Stimulated activated CD4-positive, alpha-beta T cell treated with anti-CD3 and anti-CD28 coated beads, Interleukin-1b, Interleukin-23, amount 100 ng/mL, for 48 hours (primary cell): ENCODE data around the gene RNF41.
"Not testable (repeated sequence)": the region's sequence is repeated elsewhere in the genome, so short reads cannot be mapped to it uniquely, and the experiment has no call there.

Experiments
- DNase-seq: peaks from one replicate; pipeline ENCODE4 v3.0.0-alpha.2; 2020

RNF41 gene

GRCh38 chr12:56163533-56164344 lies 58.0 kb downstream of the RNF41 start:
- no peak for DNase-seq

- DNase-seq, result no peak
Observed at GRCh38 chr12:56162468-56163290, 59.0 kb downstream of the RNF41 start.

DNA sequence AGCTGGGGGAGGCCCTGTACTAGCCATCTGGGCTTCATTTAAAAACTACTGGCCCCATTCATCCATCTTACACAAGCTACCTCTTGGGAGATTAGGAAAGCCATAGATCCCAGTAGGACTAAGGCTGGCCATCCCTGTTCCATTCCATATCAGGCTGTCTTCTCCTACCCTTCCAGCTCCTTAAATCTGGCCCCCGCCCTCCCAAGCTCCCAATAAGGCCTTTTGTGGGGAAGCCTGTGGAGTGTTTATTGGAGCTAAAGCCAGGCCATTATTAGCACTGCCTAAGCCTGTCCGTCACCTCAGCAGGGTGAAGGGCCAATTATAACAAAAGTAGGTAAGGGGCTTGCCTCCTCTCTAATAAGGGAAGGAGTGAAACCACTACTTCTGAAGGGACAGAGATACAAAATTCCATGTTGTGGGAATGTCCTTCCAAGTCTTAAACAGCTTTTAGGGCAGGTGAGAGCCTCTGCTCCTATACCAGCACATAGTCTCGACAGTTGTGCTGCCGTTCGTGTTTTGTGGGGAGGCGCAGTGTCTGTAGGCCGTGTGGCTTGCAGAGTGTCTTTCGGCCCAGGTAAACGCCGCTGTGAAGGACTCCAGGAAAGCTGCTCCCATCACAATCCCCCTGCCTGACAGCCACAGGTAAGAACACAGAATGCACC lies 59.9 kb downstream of the RNF41 start:
- no peak for DNase-seq

- no peak for DNase-seq
Observed at GRCh38 chr12:56160894-56161689, 60.6 kb downstream of the RNF41 start.

GRCh38 chr12:56160193-56160763 lies 61.4 kb downstream of the RNF41 start:
- DNase-seq, result peak; percentile 57

DNA sequence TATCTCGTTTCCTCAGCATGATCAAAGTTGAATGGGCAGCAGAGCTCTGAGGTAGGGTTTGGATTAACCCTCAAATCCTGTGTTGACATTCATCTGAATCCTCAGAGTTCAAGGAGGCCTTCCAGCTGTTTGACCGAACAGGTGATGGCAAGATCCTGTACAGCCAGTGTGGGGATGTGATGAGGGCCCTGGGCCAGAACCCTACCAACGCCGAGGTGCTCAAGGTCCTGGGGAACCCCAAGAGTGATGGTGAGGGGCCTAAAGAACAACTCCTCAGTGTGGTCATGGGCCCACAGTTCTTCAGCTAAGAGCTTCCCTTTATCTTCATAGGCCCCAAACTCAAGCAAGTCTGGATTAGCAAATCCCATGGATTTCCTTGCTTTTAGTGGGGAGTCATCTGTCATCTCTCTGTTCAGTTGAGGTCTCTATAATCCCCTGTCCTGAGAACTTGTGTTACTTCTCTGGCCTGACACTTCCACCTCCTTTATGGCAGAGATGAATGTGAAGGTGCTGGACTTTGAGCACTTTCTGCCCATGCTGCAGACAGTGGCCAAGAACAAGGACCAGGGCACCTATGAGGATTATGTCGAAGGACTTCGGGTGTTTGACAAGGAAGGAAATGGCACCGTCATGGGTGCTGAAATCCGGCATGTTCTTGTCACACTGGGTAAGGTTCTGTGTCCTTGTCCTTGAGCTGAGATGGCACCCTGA lies 62.1 kb downstream of the RNF41 start:
- DNase-seq, result no peak

DNA sequence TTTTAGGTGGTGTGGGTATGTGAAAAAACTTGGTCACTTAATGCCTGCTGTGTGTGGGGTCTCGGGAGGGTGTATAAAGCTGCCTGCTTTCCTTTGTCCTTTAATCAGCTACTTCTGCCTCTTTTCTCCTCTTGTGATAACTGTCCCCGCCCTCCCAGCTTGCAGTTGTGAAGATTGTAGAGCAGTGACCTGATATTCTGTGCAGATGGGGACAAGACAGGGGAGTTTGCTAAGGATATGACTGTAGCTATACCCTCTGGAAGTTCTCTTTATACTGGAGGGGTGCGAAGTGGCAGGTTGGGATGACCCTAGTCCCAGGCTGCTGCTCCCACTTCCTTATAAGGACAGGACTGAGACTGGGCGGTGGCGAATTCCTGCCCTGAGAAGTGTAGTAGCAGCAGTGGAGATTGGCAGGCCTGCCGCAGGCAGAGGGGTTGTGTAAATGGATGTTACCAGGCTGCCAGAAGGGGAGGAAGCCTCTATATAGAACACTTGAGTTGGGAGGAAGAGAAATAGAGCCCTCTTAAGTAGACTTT lies 62.7 kb downstream of the RNF41 start:
- peak; percentile 31 for DNase-seq

- peak; percentile 94 for DNase-seq
Observed at GRCh38 chr12:56158029-56158925, 63.4 kb downstream of the RNF41 start, which contains the start of gene MYL6. Gene MYL6 (plus strand): TSS chr12:56158359. CDS start chr12:56158402, 43 bp downstream.

DNA sequence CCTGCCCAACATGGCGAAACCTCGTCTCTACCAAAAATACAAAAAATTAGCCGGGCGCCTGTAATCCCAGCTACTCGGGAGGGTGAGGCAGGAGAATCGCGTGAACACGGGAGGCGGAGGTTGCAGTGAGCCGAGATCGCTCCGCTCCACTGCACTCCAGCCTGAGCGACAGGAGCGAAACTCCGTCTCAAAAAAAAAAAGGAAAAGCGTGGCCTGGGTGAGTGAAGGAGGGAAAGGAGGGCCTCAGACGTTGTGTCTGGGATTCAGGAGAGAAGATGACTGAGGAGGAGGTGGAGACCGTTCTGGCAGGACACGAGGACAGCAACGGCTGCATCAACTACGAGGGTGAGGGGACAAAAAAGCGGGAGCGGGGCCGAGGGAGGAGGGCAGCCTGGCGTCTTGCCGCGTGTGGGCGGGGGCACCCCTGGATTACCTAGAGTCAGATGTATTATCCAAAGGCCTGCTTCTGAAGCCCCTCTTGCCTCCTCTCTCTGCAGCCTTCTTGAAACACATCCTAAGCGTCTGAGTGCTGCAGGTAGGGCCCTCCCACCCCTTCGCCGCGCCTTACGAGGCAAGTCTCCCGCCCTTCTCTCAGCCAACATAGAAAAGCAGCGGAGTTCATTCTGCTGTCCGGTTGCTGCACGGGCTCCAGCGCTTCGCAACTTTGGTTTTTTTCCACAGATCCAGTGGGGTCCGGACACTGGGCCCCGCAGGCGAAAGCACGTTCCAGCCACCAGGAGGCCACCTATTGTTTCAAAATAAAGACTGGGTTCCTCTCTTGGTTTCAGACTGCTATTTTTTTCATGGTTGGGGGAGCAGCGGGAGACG lies 64.3 kb downstream of the RNF41 start:
- DNase-seq, result peak; percentile 68

- not testable (repeated sequence) for DNase-seq
Observed at GRCh38 chr12:56156464-56157200, 65.1 kb downstream of the RNF41 start.

- DNase-seq, result no peak
Observed at GRCh38 chr12:56155256-56155845, 66.4 kb downstream of the RNF41 start.

DNA sequence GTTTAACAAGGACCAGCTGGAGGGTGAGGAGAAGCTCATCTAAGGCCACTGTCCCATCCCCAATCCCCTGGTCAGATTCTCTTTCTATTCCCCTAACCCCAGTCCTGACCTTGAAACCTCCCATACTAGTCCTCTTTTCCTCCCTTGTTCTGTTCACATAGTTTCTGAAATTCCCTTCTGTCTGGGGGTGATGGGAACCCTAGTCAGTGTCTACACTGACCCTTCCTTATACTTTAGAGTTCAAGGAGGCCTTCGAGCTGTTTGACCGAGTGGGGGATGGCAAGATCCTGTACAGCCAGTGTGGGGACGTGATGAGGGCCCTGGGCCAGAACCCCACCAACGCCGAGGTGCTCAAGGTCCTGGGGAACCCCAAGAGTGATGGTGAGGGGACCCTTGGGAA lies 66.9 kb downstream of the RNF41 start:
- no peak for DNase-seq

- DNase-seq, result no peak
Observed at GRCh38 chr12:56154246-56154771, 67.4 kb downstream of the RNF41 start.

- DNase-seq, result no peak
Observed at GRCh38 chr12:56153678-56154065, 68.0 kb downstream of the RNF41 start.

DNA sequence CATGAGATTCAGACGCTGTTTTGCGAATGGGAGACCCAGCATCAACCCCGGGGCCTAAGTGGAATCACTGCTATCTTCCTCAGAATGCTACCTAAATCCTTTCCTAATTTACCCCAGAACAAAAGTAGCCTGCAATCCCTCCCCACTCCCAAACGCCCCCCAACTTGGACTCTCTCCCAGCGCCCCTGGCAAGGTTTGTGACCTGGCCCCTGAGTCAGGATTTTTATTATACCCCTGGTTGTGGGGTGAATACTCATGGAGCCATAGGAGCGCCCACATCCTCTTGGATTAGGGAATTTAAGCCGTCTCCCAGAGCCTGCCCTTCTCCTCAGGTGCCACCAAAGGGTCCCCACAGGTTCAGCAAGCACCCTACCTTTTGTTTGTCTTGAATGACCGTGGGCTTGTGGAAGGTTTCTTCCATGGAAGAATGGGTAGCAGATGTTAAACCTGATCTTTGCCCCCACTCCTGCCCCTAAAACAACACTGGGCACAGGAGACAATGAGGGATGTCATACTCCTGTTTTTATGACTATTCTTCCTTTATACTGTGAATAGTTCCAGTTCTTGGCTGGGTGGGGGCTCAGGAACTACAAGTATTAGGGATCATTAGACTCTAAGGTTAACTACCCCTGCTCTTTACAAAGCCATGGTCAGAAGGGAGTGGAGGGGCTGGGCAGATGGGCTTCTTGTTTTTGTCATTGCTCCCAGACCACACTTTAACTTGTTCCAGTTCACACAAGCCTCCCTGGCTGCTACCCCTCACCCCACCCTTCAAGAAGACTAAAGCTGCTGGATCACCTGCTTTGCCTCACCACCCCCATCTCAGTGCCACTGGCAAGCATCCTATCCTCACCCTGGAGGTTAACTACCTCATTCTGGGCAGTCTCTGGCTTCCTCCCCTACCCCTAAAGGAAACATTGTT lies 68.7 kb downstream of the RNF41 start:
- no peak for DNase-seq
